Measurements from ENCODE around the gene KIRREL1.

KIRREL1 gene

GRCh38 chr1:158149175-158149574 is 155.7 kb downstream of the KIRREL1 start:
- DNase-seq: no peak

Data from NCI-H748 treated with DMSO at 0.1 percent for 48 hours (cell line).